Upper lobe of right lung (tissue), 1 donor: ENCODE data around the gene LIAS. TPM values are rescaled to one million over a fixed set of nuclear protein-coding genes. Genes with fewer than 3 reads are reported as not detected.
"Not testable (repeated sequence)": the region's sequence is repeated elsewhere in the genome, so short reads cannot be mapped to it uniquely, and the experiment has no call there.

Experiments used
- ATAC-seq: fragments of 200-7000 bp; cut with Tn5 transposase; one replicate; pipeline ENCODE4 v1.9.1; 2020; ENCODE audit warnings: mild to moderate bottlenecking, moderate library complexity
- DNase-seq: peaks from one replicate; pipeline ENCODE4 v3.0.0-alpha.2; 2020
- H3K27ac ChIP-seq: fragments of 200-600 bp; one replicate; pipeline ENCODE4 v1.8.0; 2022
- H3K27me3 ChIP-seq: fragments of 200-600 bp; one replicate; pipeline ENCODE4 v1.8.0; 2022; ENCODE audit warnings: mild to moderate bottlenecking
- H3K36me3 ChIP-seq: fragments of 200-600 bp; one replicate; pipeline ENCODE4 v1.8.0; 2022
- H3K4me1 ChIP-seq: fragments of 200-600 bp; one replicate; pipeline ENCODE4 v1.8.0; 2022
- H3K4me3 ChIP-seq: fragments of 200-600 bp; one replicate; pipeline ENCODE4 v1.8.0; 2022; ENCODE audit warnings: mild to moderate bottlenecking
- H3K9me3 ChIP-seq: fragments of 200-600 bp; one replicate; pipeline ENCODE4 v1.8.0; 2022
- intact Hi-C: fragments of 100-400 bp; cut with DNase I; formaldehyde crosslinking; loops from one replicate; pipeline ENCODE4 v1.11.0; 2022
- total RNA-seq: library from RNA; stranded (reverse); fragmentation: NEBNext Ultra II Directional; extraction: Animal tissue kit (Norgen Biotek cat#: 25700); gene quantifications from one replicate; pipeline ENCODE4 v1.2.1, GENCODE V29; 2021
- TF ChIP-seq, protein P1 (sequence below): fragments of 200-600 bp; IDR thresholded peaks from one replicate; pipeline ENCODE4 v1.8.0; 2022; ENCODE audit warnings: antibody characterized with exemption
- donor health status: DM: no; HTN: yes; CAD: no; lungs with severe emphysema.

Gene LIAS
- total RNA-seq, 1 donor from 2014 or later = 11.7 TPM

- DNase-seq = no peak
- no peaks in the 10 kb centered on the region for H3K9me3 ChIP-seq
- no peaks in the 10 kb centered on the region for H3K27me3 ChIP-seq
- intact Hi-C loops = no loop called here
- H3K27ac ChIP-seq = peak overlapping the region; percentile 97
- H3K36me3 ChIP-seq = peaks cover 64% of the 10 kb centered on the region
- TF ChIP-seq, protein P1, sequence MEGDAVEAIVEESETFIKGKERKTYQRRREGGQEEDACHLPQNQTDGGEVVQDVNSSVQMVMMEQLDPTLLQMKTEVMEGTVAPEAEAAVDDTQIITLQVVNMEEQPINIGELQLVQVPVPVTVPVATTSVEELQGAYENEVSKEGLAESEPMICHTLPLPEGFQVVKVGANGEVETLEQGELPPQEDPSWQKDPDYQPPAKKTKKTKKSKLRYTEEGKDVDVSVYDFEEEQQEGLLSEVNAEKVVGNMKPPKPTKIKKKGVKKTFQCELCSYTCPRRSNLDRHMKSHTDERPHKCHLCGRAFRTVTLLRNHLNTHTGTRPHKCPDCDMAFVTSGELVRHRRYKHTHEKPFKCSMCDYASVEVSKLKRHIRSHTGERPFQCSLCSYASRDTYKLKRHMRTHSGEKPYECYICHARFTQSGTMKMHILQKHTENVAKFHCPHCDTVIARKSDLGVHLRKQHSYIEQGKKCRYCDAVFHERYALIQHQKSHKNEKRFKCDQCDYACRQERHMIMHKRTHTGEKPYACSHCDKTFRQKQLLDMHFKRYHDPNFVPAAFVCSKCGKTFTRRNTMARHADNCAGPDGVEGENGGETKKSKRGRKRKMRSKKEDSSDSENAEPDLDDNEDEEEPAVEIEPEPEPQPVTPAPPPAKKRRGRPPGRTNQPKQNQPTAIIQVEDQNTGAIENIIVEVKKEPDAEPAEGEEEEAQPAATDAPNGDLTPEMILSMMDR = no peak
- ATAC-seq = no peak
- peak overlapping the region; percentile 81 for H3K4me3 ChIP-seq
- peaks cover 16% of the 10 kb centered on the region for H3K4me1 ChIP-seq
Observed at GRCh38 chr4:39456946-39457763, 1.7 kb upstream of the LIAS start.

- H3K9me3 ChIP-seq, intact Hi-C loops, H3K27me3 ChIP-seq, DNase-seq, ATAC-seq: not testable (repeated sequence)
- Histone ChIP-seq H3K4me1 (peaks cover 16% of the 10 kb centered on the region), H3K4me3 (peak overlapping the region; percentile 81), H3K27ac (peak overlapping the region; percentile 97), H3K36me3 (peaks cover 64% of the 10 kb centered on the region)
Observed at GRCh38 chr4:39458161-39458504, 723 bp upstream of the LIAS start.

- ATAC-seq = no peak
Observed at GRCh38 chr4:39464886-39465501, 6.1 kb downstream of the LIAS start.

DNA sequence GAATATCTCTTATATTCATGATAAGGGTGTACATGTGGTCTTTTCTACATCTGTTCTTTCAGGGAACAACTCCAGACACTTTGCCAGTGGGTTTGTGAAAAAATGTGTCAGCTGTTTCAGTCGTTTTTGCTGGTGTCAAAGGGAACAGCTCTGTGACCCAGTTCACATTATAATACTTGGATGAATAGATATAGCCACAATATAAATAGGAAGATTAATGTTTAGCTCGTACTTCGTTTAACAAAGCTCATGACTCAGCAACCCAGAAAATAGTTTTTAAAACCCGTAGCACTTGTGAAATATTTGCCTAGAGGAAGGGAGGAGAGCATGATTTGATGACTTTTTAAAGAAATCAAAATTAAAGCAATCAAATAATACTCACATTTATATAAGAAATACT lies 7.9 kb downstream of the LIAS start:
- TF ChIP-seq, protein P1 = no peak
- H3K27me3 ChIP-seq = no peaks in the 10 kb centered on the region
- no peak overlapping the region for H3K4me3 ChIP-seq
- H3K9me3 ChIP-seq = no peaks in the 10 kb centered on the region
- DNase-seq = no peak
- ATAC-seq = no peak
- H3K27ac ChIP-seq = no peak overlapping the region
- H3K4me1 ChIP-seq = no peaks in the 10 kb centered on the region
- H3K36me3 ChIP-seq = peaks cover 70% of the 10 kb centered on the region
- intact Hi-C loops = no loop called here

More at GRCh38 chr4:39464886-39465501, 6.1 kb downstream of the LIAS start:
- H3K4me1 ChIP-seq = no peaks in the 10 kb centered on the region
- peaks cover 61% of the 10 kb centered on the region for H3K36me3 ChIP-seq
- no peak overlapping the region for H3K4me3 ChIP-seq
- intact Hi-C loops = no loop called here
- TF ChIP-seq, protein P1 = no peak
- no peak overlapping the region for H3K27ac ChIP-seq
- DNase-seq = no peak
- H3K27me3 ChIP-seq = no peaks in the 10 kb centered on the region
- H3K9me3 ChIP-seq = no peaks in the 10 kb centered on the region

DNA sequence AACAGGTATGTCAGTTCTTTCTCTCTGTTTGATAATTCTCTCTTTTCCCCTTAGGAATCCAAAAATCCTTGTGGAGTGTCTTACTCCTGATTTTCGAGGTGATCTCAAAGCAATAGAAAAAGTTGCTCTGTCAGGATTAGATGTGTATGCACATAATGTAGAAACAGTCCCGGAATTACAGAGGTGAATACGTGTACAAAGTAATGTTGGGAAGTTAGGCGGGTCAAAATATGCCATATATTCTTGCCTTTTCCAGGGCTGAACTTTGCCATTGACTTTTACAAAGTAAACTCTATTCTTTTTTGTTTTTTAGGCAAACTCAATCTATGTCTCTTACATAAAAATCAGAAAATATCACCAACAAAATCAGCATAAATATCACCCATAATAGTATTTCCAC lies 8.6 kb downstream of the LIAS start:
- TF ChIP-seq, protein P1 = no peak
- Histone ChIP-seq H3K4me3 (no peak overlapping the region), H3K9me3 (no peaks in the 10 kb centered on the region), H3K36me3 (peaks cover 70% of the 10 kb centered on the region), H3K27ac (no peak overlapping the region), H3K27me3 (no peaks in the 10 kb centered on the region), H3K4me1 (no peaks in the 10 kb centered on the region)
- DNase-seq = no peak
- ATAC-seq = no peak
- intact Hi-C loops = no loop called here

DNA sequence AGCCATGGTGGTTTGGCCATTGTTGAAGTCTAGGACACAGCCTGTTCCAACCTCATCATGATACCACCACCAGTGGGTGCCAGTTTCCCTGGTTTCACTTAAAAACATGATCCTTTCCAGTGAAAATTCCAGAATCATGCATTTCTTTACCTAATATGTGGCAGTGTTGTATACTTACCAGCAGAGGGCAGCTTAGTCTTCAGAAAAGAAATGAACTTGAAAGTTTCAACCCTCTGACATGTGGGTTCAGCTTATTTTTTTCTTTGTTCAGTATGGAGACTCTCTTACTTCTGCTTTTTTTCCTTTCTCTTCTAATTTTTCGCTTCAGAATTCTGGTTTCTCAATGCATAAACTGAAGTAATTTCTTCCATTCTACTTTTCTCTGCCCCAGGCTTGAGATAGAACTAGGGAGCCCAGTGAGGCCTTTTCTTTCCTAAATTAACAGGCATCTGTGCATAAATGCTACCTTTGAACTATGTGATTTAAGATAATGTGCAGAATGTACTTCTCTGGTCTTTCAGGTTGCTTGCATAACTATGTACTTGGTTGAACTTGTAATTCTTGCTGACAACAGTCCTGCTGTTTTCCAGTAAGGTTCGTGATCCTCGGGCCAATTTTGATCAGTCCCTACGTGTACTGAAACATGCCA lies 10.7 kb downstream of the LIAS start:
- intact Hi-C loops = no loop called here
- no peak for DNase-seq
- H3K36me3 ChIP-seq = peaks cover 63% of the 10 kb centered on the region
- H3K27ac ChIP-seq = no peak overlapping the region
- H3K27me3 ChIP-seq = no peaks in the 10 kb centered on the region
- ATAC-seq = peak; percentile 96
- H3K4me1 ChIP-seq = no peaks in the 10 kb centered on the region
- H3K4me3 ChIP-seq = no peak overlapping the region
- TF ChIP-seq, protein P1 = peak; percentile 83
- H3K9me3 ChIP-seq = no peaks in the 10 kb centered on the region
